Muscle layer of colon (tissue), 2 donors: Measurements from ENCODE around the gene GINS2.
A peak's percentile ranks its signal among the peaks of the same experiment; 100 is the strongest.

Experiments used
- H3K27ac ChIP-seq: one replicate; pipeline ENCODE4 v1.7.0; 2013; ENCODE audit warnings: low read depth, mild to moderate bottlenecking, low read length, moderate library complexity
- H3K27me3 ChIP-seq, 2 donors: one replicate each; pipeline ENCODE4 v1.7.0; 2013; ENCODE audit warnings: low read length in 2 of 2, mild to moderate bottlenecking in 2 of 2; ENCODE audit not compliant: insufficient read depth in 2 of 2, control insufficient read depth in 1 of 2
- H3K36me3 ChIP-seq: one replicate; pipeline ENCODE4 v1.7.0; 2013; ENCODE audit warnings: mild to moderate bottlenecking, low read length; ENCODE audit not compliant: insufficient read depth
- H3K4me1 ChIP-seq: one replicate; pipeline ENCODE4 v1.7.0; 2013; ENCODE audit warnings: mild to moderate bottlenecking, low read length; ENCODE audit not compliant: insufficient read depth
- H3K4me3 ChIP-seq, 2 donors: one replicate each; pipeline ENCODE4 v1.7.0; 2013; ENCODE audit warnings: low read length in 2 of 2, low read depth in 1 of 2, mild to moderate bottlenecking in 1 of 2, moderate library complexity in 1 of 2
- H3K9ac ChIP-seq: one replicate; pipeline ENCODE4 v1.7.0; 2013; ENCODE audit warnings: low read length
- H3K9me3 ChIP-seq: one replicate; pipeline ENCODE4 v1.7.0; 2013; ENCODE audit warnings: mild to moderate bottlenecking, low read length
- donor health status: abdominal sarcoma.
- donor health status: Adenocarcinoma of cecum.

The GINS2 gene

DNA sequence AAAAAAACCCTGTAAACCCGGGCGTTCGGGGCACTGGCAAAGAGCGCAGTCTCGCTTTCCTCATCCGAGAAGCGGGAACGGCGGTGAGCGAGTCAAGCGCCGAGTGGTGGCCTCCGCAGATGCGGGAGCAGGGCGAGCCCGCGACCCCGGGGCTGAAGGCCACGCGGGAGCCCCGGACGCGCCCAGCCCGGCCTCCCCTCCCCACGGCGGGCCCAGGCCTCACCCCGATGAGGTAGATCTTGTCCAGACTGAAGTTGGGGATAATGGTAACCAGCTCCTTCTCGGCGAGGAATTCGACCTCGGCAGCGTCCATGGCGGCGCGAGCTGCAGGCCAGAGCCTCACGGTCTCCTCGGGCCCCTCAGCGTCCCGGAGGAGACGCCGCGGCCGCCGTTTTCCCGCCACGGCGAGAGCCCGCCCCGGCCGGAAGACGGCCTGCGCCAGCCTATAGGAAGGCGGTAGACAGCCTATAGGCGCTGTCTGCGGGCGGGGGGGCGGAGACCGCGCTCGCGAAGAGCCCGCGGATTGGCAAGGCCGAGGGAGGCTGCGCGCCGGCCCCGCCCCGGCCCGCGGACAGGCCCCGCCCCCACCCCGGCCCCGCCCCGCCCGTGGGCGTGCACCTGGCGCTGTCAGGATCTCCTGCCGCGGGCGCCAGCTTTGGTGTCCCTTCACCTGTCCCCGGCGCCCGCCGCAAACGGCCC, at the start of gene GINS2:
TSS of gene GINS2 (minus strand) at position 369 of the 699 bp plus-strand sequence. CDS start at position 313, 56 bp downstream.
- H3K27ac ChIP-seq: no peak within 1 kb of the TSS
- H3K9me3 ChIP-seq: no peaks in the 10 kb centered on the region
- no peaks in the 10 kb centered on the region for H3K36me3 ChIP-seq
- H3K4me3 ChIP-seq: peak within 1 kb of the TSS; percentile 57 to 63
- no peak within 1 kb of the TSS for H3K9ac ChIP-seq
- peaks cover 0 to 8% of the 10 kb centered on the region in 2 donors for H3K27me3 ChIP-seq
- peaks cover 11% of the 10 kb centered on the region for H3K4me1 ChIP-seq

DNA sequence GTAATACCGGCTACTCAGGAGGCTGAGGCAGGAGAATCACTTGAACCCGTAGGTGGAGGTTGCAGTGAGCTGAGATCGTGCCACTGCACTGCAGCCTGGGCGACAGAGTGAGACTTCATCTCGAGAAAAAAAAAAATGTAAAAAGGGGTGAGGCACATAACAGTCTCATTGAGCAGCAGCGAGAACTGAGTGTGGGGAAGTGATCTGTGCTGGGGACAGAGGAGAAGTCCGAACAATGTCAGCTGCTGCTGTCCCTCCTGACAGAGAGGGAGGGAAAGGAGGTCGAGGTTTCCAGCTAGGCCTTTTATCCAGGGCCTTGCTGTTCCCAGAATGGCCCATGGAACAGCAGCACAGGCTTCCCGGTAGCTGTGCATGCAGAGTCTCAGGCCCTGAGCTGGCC, 48.2 kb upstream of the GINS2 start:
- no peak overlapping the region for H3K9ac ChIP-seq
- no peak overlapping the region for H3K27ac ChIP-seq
- H3K4me3 ChIP-seq: no peak overlapping the region
- no peaks in the 10 kb centered on the region for H3K9me3 ChIP-seq
- no peaks in the 10 kb centered on the region for H3K36me3 ChIP-seq
- no peaks in the 10 kb centered on the region for H3K27me3 ChIP-seq
- no peaks in the 10 kb centered on the region for H3K4me1 ChIP-seq

DNA sequence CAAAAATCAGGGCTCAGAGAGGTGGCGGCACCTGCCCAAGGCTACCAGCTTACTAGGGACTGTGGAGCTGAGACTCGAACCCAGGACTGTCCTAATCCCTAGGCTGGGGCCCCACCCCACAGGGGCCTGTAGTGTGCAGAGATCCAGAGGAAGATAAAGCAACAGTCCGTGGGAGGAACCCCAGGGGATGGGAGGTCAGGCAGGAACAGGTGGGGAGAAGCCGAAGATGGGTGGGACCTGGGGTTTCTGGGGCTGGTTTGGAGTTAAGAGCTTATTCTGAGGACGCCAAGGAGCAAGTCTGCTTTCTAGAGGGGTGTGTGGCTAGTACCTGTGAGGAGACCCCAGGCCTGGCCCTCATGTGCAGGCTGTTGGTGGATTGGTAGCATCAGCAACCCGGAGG, 47.2 kb upstream of the GINS2 start:
- Histone ChIP-seq H3K4me3 (no peak overlapping the region), H3K9ac (no peak overlapping the region), H3K9me3 (no peaks in the 10 kb centered on the region), H3K4me1 (no peaks in the 10 kb centered on the region), H3K27me3 (no peaks in the 10 kb centered on the region), H3K27ac (no peak overlapping the region), H3K36me3 (no peaks in the 10 kb centered on the region)

DNA sequence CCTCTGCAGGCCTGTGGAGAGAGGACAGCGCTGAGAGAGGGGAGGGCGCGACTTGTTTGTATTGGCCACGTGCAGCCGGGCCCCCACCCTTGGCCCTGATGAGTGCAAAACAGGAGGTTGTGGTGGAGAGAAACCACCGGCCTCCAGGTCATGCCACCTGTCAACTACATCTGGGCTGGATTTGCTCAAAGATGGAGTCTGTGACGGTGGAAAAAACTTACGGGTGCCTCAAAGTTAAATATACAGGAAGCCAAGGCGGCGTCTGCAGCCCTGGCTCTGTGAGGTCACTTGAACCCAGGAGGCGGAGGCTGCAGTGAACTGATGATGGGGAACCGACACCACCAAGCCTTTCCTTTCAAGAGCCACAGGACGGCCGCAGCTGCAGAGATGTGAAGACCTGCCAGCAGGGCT, 46.5 kb upstream of the GINS2 start:
- Histone ChIP-seq H3K27me3 (no peaks in the 10 kb centered on the region), H3K27ac (no peak overlapping the region), H3K36me3 (no peaks in the 10 kb centered on the region), H3K4me1 (no peaks in the 10 kb centered on the region), H3K9ac (no peak overlapping the region), H3K4me3 (no peak overlapping the region), H3K9me3 (no peaks in the 10 kb centered on the region)

DNA sequence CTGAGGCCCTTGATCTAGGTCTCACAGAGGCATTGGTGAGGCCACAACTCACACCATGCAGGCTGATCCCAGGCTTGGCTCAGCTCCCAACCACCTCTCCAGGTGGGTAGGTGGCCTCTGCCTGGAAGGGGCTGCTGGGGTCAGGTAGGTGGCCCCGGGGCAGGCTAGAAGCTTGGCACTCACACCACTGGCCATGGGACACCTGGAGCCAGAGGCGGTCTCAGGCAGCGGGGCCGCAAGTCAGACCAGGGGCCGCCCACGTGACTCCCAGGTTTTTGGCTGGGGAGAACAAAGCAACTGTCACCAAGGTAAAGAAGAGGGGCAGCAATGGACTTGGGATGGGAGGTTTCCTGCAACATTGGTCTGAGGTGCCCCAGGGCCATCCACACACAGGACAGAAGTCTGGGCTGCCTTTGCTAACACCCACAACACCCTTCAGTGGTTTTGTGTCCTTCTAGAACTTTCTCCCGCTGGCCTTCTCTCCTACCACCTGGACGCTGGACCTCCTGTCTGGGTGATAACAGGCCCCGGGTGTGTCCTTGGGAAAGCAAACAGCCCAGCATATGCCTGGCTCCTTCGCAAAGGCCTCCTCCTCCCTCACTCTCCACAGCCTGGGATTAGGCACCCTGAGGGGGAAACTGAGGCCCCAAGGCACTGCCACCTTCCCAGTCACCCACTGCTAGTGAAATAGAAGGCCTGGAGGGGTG, 45.7 kb upstream of the GINS2 start:
- H3K4me1 ChIP-seq: no peaks in the 10 kb centered on the region
- no peak overlapping the region for H3K4me3 ChIP-seq
- no peaks in the 10 kb centered on the region for H3K27me3 ChIP-seq

DNA sequence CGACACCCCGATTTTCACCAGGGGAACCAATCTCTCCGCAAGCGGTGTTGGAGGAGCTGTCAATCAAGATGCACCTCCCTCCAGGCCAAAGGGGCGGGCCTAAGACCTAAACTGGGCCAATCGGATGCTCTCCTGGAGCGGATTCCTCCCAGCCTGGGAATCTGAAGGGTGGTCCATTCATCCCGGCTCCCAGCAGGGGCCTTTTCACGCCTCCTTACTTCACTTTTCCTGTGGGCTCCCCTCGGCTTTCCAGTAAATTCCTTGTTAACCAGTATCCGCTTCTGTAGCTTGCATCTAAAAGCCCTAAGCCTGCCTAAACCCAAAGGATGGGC, 45.1 kb upstream of the GINS2 start:
- Histone ChIP-seq H3K9ac (no peak overlapping the region), H3K27ac (no peak overlapping the region), H3K27me3 (no peaks in the 10 kb centered on the region), H3K36me3 (no peaks in the 10 kb centered on the region), H3K4me1 (no peaks in the 10 kb centered on the region), H3K9me3 (no peaks in the 10 kb centered on the region), H3K4me3 (no peak overlapping the region)

More for the DNA sequence above, 45.7 kb upstream of the GINS2 start:
- H3K9ac ChIP-seq: no peak overlapping the region
- no peaks in the 10 kb centered on the region for H3K36me3 ChIP-seq
- no peak overlapping the region for H3K27ac ChIP-seq
- H3K9me3 ChIP-seq: no peaks in the 10 kb centered on the region

DNA sequence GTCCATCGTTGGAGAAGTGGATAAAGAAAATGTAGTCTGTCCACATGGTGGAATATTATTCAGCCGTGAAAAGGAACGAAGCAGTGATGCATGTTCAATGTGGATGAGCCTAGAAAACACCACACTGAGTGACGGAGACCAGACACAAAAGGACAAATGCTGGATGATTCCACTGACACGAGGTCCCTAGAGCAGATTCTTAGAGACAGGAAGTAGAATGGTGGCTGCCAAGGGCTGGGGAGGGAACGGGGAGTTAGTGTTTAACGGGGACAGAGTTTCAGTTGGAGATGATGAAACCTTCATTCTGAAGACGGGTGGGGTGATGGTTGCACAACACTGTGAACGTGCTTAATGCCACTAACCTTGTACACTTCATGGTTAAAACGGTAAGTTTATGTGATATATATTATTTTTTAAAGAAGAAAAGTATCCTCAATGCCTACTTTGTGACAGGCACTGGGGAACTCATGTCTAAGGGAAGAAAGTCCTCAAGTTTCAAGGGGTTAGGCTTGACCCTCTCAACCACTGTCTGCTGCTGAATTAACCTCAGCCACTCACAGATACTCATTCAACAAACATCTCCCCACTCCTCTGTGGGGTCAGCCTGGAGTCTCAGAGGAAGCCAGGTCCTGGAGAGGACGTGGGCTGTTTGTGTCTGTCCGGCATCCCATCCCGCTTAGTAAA, 44.5 kb upstream of the GINS2 start:
- Histone ChIP-seq H3K36me3 (no peaks in the 10 kb centered on the region), H3K27ac (no peak overlapping the region), H3K9ac (no peak overlapping the region), H3K4me3 (no peak overlapping the region), H3K9me3 (no peaks in the 10 kb centered on the region), H3K27me3 (no peaks in the 10 kb centered on the region), H3K4me1 (no peaks in the 10 kb centered on the region)

DNA sequence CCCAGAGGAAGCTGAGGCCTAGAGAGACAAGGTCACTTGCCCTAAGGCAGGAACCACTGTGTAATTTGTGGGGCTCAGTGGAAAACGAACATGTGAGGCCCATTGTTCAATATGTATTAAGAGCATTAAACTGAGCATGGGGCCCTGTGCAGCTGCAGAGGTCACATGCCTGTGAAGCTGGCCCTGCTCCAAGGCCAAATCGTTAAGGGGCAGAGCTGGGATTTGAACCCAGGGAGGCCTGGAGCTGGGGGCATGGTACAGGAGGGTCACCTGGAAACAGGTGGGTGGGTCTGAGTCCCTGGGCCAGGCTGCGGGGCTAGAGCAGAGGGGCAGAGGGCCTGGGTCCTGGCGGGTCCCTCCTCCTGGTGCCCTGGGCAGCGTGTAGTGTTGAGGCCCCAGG, 42.4 kb upstream of the GINS2 start:
- Histone ChIP-seq H3K4me1 (no peaks in the 10 kb centered on the region), H3K27ac (no peak overlapping the region), H3K4me3 (no peak overlapping the region), H3K36me3 (no peaks in the 10 kb centered on the region), H3K27me3 (no peaks in the 10 kb centered on the region), H3K9ac (no peak overlapping the region), H3K9me3 (no peaks in the 10 kb centered on the region)

DNA sequence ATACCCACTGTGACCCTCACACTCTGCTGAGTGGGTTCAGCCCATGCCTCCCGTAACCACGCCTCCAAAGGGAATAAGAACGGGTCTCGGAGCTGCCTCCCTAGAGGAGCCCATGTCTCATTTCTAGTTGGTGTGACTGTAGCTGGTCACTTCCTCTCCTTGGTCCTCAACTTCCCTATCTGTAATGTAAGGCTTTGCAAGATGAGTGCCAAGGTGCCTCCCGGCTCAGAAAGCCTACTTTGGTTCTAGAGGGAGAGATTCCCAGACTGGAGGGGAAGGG, 41.4 kb upstream of the GINS2 start:
- no peaks in the 10 kb centered on the region for H3K36me3 ChIP-seq
- H3K4me3 ChIP-seq: no peak overlapping the region
- no peaks in the 10 kb centered on the region for H3K9me3 ChIP-seq
- H3K27ac ChIP-seq: no peak overlapping the region
- no peaks in the 10 kb centered on the region for H3K4me1 ChIP-seq
- H3K27me3 ChIP-seq: no peaks in the 10 kb centered on the region
- H3K9ac ChIP-seq: no peak overlapping the region

DNA sequence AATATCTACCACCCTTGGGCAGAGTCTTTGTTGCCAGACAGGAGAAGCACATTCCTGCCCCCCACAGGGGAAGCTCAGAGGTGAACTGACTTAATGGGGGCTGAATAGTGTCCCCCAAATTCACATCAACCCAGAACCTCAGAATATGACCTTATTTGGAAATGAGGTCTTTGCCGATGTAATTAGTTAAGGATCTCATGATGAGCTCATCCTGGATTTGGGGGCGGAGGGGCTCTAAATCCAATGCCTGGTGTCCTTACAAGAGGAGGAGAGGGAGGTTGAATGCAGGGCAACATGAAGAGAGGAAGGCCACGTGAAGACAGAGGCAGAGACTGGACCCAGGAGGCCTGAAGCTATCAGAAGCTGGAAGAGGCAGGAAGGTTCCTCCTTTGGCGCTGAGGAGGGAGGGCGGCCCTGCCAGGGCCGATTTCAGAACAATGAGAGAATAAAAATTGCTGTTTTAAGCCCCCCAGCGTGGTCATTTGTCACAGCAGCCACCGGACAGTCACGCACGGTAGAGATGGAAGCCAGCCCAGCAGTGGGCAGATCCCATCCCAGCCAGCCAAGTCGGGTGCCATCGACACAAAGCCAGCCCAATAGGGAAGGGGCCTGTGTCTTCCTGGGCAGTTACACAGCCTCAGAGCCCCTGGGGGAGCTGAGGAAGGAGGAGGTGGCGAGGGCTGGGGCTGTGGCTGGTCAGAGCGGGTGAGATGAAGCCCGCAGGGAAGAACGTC, 40.9 kb upstream of the GINS2 start:
- Histone ChIP-seq H3K4me1 (no peaks in the 10 kb centered on the region), H3K27ac (no peak overlapping the region), H3K4me3 (no peak overlapping the region), H3K36me3 (no peaks in the 10 kb centered on the region), H3K9ac (no peak overlapping the region), H3K27me3 (no peaks in the 10 kb centered on the region), H3K9me3 (no peaks in the 10 kb centered on the region)

DNA sequence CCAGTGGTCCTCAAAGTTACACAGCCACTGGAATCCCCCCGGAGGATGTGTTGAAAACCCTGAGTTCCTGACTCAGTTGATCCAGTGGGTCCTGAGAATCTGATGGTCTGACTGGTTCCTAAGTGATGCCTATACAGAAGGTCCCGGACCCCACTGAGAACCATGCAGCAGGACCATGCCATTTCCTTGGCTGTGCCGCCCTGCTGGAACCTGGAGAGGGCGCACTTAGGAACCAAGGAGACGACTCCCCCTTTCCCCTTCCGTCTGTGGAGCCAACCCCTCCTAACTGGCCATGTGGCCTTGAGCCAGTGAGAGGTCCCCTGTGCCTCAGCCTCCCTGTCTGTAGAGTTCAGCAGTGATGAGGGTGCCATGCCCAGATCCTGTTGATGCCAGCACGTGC, 40.1 kb upstream of the GINS2 start:
- no peak overlapping the region for H3K4me3 ChIP-seq
- no peak overlapping the region for H3K27ac ChIP-seq
- no peak overlapping the region for H3K9ac ChIP-seq
- H3K4me1 ChIP-seq: no peaks in the 10 kb centered on the region
- no peaks in the 10 kb centered on the region for H3K36me3 ChIP-seq
- no peaks in the 10 kb centered on the region for H3K27me3 ChIP-seq
- no peaks in the 10 kb centered on the region for H3K9me3 ChIP-seq
